ENCODE measurements around the gene VWF.

The VWF gene

DNA sequence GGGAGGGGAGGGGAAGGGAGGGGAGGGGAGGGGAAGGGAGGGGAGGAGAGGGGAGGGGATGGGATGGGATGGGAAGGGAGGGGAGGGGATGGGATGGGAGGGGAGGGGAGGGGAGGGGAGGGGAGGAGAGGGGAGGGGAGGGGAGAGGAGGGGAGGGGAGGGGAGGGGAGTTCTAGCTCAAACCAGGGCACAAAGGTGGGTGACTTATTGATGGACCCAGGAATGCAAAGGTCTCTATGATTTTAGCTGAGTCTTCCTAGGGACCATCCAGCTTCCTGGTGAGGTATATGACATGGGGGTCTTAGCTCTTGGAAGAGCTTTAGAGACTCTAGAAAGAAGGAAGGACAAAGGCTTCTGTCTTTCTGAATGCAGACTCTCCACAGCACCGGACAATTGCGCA lies 221.7 kb downstream of the VWF start:
- H3K27me3 ChIP-seq (replicated peaks; ENCODE audit: insufficient read depth, low read length): no peaks in the 10 kb centered on the region
- TF ChIP-seq EZH2 (optimal IDR thresholded peaks at IDR 0.05; ENCODE audit: low read depth, low read length): no peak
- no peak for TF ChIP-seq EZH2phosphoT487 (IDR thresholded peaks at IDR 0.05; ENCODE audit: low read length)
- TF ChIP-seq, protein P1, sequence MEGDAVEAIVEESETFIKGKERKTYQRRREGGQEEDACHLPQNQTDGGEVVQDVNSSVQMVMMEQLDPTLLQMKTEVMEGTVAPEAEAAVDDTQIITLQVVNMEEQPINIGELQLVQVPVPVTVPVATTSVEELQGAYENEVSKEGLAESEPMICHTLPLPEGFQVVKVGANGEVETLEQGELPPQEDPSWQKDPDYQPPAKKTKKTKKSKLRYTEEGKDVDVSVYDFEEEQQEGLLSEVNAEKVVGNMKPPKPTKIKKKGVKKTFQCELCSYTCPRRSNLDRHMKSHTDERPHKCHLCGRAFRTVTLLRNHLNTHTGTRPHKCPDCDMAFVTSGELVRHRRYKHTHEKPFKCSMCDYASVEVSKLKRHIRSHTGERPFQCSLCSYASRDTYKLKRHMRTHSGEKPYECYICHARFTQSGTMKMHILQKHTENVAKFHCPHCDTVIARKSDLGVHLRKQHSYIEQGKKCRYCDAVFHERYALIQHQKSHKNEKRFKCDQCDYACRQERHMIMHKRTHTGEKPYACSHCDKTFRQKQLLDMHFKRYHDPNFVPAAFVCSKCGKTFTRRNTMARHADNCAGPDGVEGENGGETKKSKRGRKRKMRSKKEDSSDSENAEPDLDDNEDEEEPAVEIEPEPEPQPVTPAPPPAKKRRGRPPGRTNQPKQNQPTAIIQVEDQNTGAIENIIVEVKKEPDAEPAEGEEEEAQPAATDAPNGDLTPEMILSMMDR (IDR thresholded peaks at IDR 0.05; ENCODE audit: low read length): no peak
- no peak overlapping the region for H3K9ac ChIP-seq (ENCODE audit: low read length)

DNA sequence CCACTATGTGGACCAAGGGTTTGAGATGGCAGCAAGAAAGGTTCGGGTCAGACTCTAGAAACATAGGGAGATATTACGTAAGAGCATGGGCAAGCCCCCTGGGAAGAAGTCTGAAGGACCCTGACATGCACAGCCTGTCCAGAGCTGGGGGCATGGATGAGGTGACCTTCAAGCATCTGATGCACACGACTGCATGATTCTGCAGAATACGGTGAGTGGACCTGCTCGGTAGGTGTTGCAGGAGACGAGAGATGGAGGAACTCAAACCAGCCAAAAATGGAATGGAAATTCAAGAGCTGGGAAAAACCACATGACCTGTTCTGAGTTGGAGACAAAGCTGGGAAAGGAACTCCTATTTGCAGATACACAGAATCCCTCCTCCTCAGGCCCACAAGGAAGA lies 223.1 kb downstream of the VWF start:
- Histone ChIP-seq H3K27ac (ENCODE audit: low read length) (no peak overlapping the region), H3K36me3 (replicated peaks; ENCODE audit: insufficient read depth, low read length) (no peaks in the 10 kb centered on the region), H3K9me3 (replicated peaks; ENCODE audit: insufficient read depth, low read length) (no peaks in the 10 kb centered on the region), H3K27me3 (replicated peaks; ENCODE audit: insufficient read depth, low read length) (no peaks in the 10 kb centered on the region), H2AFZ (ENCODE audit: low read length) (no peak overlapping the region), H3K9ac (ENCODE audit: low read length) (no peak overlapping the region), H3K9me2 (replicated peaks; ENCODE audit: insufficient read depth, low read length) (no peaks in the 10 kb centered on the region), H3F3A (ENCODE audit: insufficient read depth, low read length) (no peaks in the 10 kb centered on the region), H3K4me2 (ENCODE audit: low read depth, low read length) (no peak overlapping the region), H3K4me1 (ENCODE audit: low read length) (no peaks in the 10 kb centered on the region), H4K20me1 (ENCODE audit: insufficient read depth, low read length) (no peaks in the 10 kb centered on the region), H3K79me2 (ENCODE audit: low read length) (no peaks in the 10 kb centered on the region), H3K4me3 (ENCODE audit: low read length) (no peak overlapping the region)
- TF ChIP-seq, protein P1 (IDR thresholded peaks at IDR 0.05; ENCODE audit: low read length): no peak
- TF ChIP-seq EZH2phosphoT487 (IDR thresholded peaks at IDR 0.05; ENCODE audit: low read length): no peak
- TF ChIP-seq EZH2 (optimal IDR thresholded peaks at IDR 0.05; ENCODE audit: low read depth, low read length): no peak
- no peak for DNase-seq

More for the DNA sequence above, 221.7 kb downstream of the VWF start:
- H3K9me2 ChIP-seq (replicated peaks; ENCODE audit: insufficient read depth, low read length): no peaks in the 10 kb centered on the region
- no peaks in the 10 kb centered on the region for H3K79me2 ChIP-seq (ENCODE audit: low read length)
- no peaks in the 10 kb centered on the region for H4K20me1 ChIP-seq (ENCODE audit: insufficient read depth, low read length)
- H2AFZ ChIP-seq (ENCODE audit: low read length): no peak overlapping the region
- DNase-seq: no peak
- H3F3A ChIP-seq (ENCODE audit: insufficient read depth, low read length): no peaks in the 10 kb centered on the region
- H3K27ac ChIP-seq (ENCODE audit: low read length): no peak overlapping the region
- no peak overlapping the region for H3K4me3 ChIP-seq (ENCODE audit: low read length)
- no peaks in the 10 kb centered on the region for H3K4me1 ChIP-seq (ENCODE audit: low read length)
- H3K4me2 ChIP-seq (ENCODE audit: low read depth, low read length): no peak overlapping the region
- no peaks in the 10 kb centered on the region for H3K9me3 ChIP-seq (replicated peaks; ENCODE audit: insufficient read depth, low read length)
- H3K36me3 ChIP-seq (replicated peaks; ENCODE audit: insufficient read depth, low read length): no peaks in the 10 kb centered on the region

DNA sequence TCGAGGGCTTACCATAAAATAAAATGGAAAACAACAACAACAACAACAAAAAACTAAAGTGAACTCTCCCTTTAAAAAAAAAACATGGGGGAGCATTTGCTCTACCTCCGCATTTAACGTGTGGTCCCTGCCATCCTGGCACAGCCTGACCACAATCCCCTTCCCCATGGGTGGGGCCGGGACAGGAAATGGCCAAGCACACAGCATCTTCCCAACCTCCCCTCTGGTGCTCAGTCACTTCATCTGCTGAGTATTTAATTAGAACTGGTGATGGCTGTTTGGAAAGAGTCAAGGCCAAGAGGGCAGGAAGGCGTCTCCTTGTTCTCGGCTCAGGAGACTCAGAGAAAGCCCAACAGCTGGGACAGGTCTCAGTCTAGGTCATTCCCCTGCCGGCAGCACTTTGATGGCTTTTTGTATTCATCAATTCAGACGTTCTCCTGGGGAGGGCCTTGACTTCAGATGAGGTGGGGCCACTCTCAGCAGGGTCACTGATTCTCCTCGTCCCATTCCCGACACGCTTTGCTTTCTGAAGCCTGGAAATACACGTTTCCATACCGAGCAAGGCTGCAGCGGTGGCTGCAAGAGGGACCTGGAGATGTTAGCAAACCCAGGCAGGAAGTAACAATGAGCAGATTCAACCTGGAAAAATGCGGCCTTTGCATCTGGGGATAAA lies 223.8 kb downstream of the VWF start:
- H3K9me3 ChIP-seq (replicated peaks; ENCODE audit: insufficient read depth, low read length): no peaks in the 10 kb centered on the region
- H3K9ac ChIP-seq (ENCODE audit: low read length): no peak overlapping the region
- no peaks in the 10 kb centered on the region for H4K20me1 ChIP-seq (ENCODE audit: insufficient read depth, low read length)
- no peaks in the 10 kb centered on the region for H3K9me2 ChIP-seq (replicated peaks; ENCODE audit: insufficient read depth, low read length)
- no peaks in the 10 kb centered on the region for H3K27me3 ChIP-seq (replicated peaks; ENCODE audit: insufficient read depth, low read length)
- TF ChIP-seq EZH2phosphoT487 (IDR thresholded peaks at IDR 0.05; ENCODE audit: low read length) (no peak), EZH2 (optimal IDR thresholded peaks at IDR 0.05; ENCODE audit: low read depth, low read length) (no peak)
- TF ChIP-seq, protein P1 (IDR thresholded peaks at IDR 0.05; ENCODE audit: low read length): no peak
- no peaks in the 10 kb centered on the region for H3K36me3 ChIP-seq (replicated peaks; ENCODE audit: insufficient read depth, low read length)
- H3K4me3 ChIP-seq (ENCODE audit: low read length): no peak overlapping the region
- H3K27ac ChIP-seq (ENCODE audit: low read length): no peak overlapping the region
- no peaks in the 10 kb centered on the region for H3K4me1 ChIP-seq (ENCODE audit: low read length)
- H3F3A ChIP-seq (ENCODE audit: insufficient read depth, low read length): no peaks in the 10 kb centered on the region
- H3K4me2 ChIP-seq (ENCODE audit: low read depth, low read length): no peak overlapping the region
- no peaks in the 10 kb centered on the region for H3K79me2 ChIP-seq (ENCODE audit: low read length)
- no peak overlapping the region for H2AFZ ChIP-seq (ENCODE audit: low read length)
- DNase-seq: no peak

All from MM.1S (cell line).